Tibial nerve (tissue), 4 donors: Measurements from ENCODE around the gene IGF2R. TPM values are rescaled to one million over a fixed set of nuclear protein-coding genes. Genes with fewer than 3 reads are reported as not detected.

Experiments used
- DNase-seq, 2 donors: peaks; one replicate each; pipeline ENCODE4 v3.0.0-alpha.2; 2019; ENCODE audit warnings: low spot score in 2 of 2
- H3K27ac ChIP-seq, 4 donors: fragments of 200-600 bp; sonication (generic) in 3 of 4; one replicate each; pipeline ENCODE4 v1.5.1; 2017 to 2019; ENCODE audit warnings: mild to moderate bottlenecking in 1 of 4
- H3K27me3 ChIP-seq, 2 donors: fragments of 200-600 bp; sonication (generic) in 1 of 2; one replicate each; pipeline versions ENCODE4 v1.5.1 to v1.6.0; 2017 to 2019
- H3K36me3 ChIP-seq, 3 donors: fragments of 200-600 bp; sonication (generic); one replicate each; pipeline ENCODE4 v1.5.1; 2018 to 2019
- H3K4me1 ChIP-seq, 4 donors: fragments of 200-600 bp; sonication (generic) in 3 of 4; one replicate each; pipeline ENCODE4 v1.5.1; 2017 to 2019
- H3K4me3 ChIP-seq, 4 donors: fragments of 200-600 bp; sonication (generic) in 3 of 4; one replicate each; pipeline ENCODE4 v1.5.1; 2017 to 2019; ENCODE audit warnings: mild to moderate bottlenecking in 1 of 4, moderate library complexity in 1 of 4
- H3K9me3 ChIP-seq, 4 donors: fragments of 200-600 bp; sonication (generic) in 3 of 4; one replicate each; pipeline ENCODE4 v1.5.1; 2017 to 2019
- CTCF ChIP-seq, 5 experiments: fragments of 200-600 bp in 3 of 5; fragments of 450-650 bp in 2 of 5; sonication (generic) in 3 of 5; IDR thresholded peaks; one replicate each; pipeline ENCODE4 v1.5.1; 2016 to 2019; ENCODE audit warnings: antibody characterized with exemption in 5 of 5, mild to moderate bottlenecking in 3 of 5, moderate library complexity in 2 of 5
- EP300 ChIP-seq, 2 donors: sonication (generic); formaldehyde crosslinking; IDR thresholded peaks; one replicate each; pipeline ENCODE4 v1.6.1; 2017; ENCODE audit warnings: antibody characterized with exemption in 2 of 2, mild to moderate bottlenecking in 1 of 2
- POLR2A ChIP-seq, 2 donors: fragments of 450-650 bp; IDR thresholded peaks; one replicate each; pipeline ENCODE4 v1.6.1; 2017; ENCODE audit warnings: antibody characterized with exemption in 2 of 2, mild to moderate bottlenecking in 2 of 2, moderate library complexity in 2 of 2
- WGBS, 2 donors: methylation state at CpG; one replicate each; pipeline ENCODE4 v1.1.5; 2018; 5-methylcytosine and 5-hydroxymethylcytosine counted together
- total RNA-seq, 4 donors: library from RNA; depleted of rRNA; stranded (reverse); fragments of >200 nt; gene quantifications; one replicate each; pipeline ENCODE4 v1.1.0, GENCODE V29; 2016

The IGF2R gene
- total RNA-seq, 4 donors from 2014 or later, result 60.1 to 81.3 (median 68.5) TPM

GRCh38 chr6:159929819-159930218 lies 39.1 kb upstream of the IGF2R start:
- Histone ChIP-seq H3K4me3 (no peak overlapping the region), H3K36me3 (no peaks in the 10 kb centered on the region), H3K4me1 (peaks cover 0 to 25% (median 0%) of the 10 kb centered on the region in 4 donors), H3K27ac (no peak overlapping the region), H3K9me3 (no peaks in the 10 kb centered on the region), H3K27me3 (no peaks in the 10 kb centered on the region)
- TF ChIP-seq CTCF (IDR thresholded peaks at IDR 0.05), result no peak
- TF ChIP-seq EP300 (IDR thresholded peaks at IDR 0.05), result no peak
- no peak for TF ChIP-seq POLR2A (IDR thresholded peaks at IDR 0.05)
- 28% methylated on average over 8 of the region's 8 CpGs for WGBS, 2 donors
- no peak for DNase-seq

- TF ChIP-seq CTCF (IDR thresholded peaks at IDR 0.05), result no peak
- TF ChIP-seq EP300 (IDR thresholded peaks at IDR 0.05), result no peak
- no peak for TF ChIP-seq POLR2A (IDR thresholded peaks at IDR 0.05)
- 78 to 82% methylated on average over 3 of the region's 3 CpGs for WGBS, 2 donors
- no peaks in the 10 kb centered on the region for H3K9me3 ChIP-seq
- H3K4me1 ChIP-seq, result peaks cover 0 to 17% (median 0%) of the 10 kb centered on the region in 4 donors
- no peak for DNase-seq
- no peaks in the 10 kb centered on the region for H3K27me3 ChIP-seq
- no peaks in the 10 kb centered on the region for H3K36me3 ChIP-seq
- H3K4me3 ChIP-seq, result no peak overlapping the region
- H3K27ac ChIP-seq, result no peak overlapping the region
Observed at GRCh38 chr6:159931112-159931511, 37.8 kb upstream of the IGF2R start.

GRCh38 chr6:159931846-159932245 lies 37.0 kb upstream of the IGF2R start:
- H3K4me1 ChIP-seq, result peaks cover 0 to 17% (median 0%) of the 10 kb centered on the region in 4 donors
- WGBS, 2 donors, result 55 to 72% methylated on average over 4 of the region's 4 CpGs
- TF ChIP-seq POLR2A (IDR thresholded peaks at IDR 0.05), result no peak
- TF ChIP-seq EP300 (IDR thresholded peaks at IDR 0.05), result no peak
- TF ChIP-seq CTCF (IDR thresholded peaks at IDR 0.05), result no peak
- H3K36me3 ChIP-seq, result no peaks in the 10 kb centered on the region
- no peaks in the 10 kb centered on the region for H3K9me3 ChIP-seq
- no peak overlapping the region for H3K27ac ChIP-seq
- no peaks in the 10 kb centered on the region for H3K27me3 ChIP-seq
- no peak overlapping the region for H3K4me3 ChIP-seq
- DNase-seq, result no peak

- WGBS, 2 donors, result 79 to 82% methylated on average over 1 of the region's 1 CpG
- no peak for DNase-seq
Observed at GRCh38 chr6:159933077-159933476, 35.8 kb upstream of the IGF2R start.

GRCh38 chr6:159934181-159934580 lies 34.7 kb upstream of the IGF2R start:
- H3K27ac ChIP-seq, result no peak overlapping the region

More at GRCh38 chr6:159933077-159933476, 35.8 kb upstream of the IGF2R start:
- TF ChIP-seq POLR2A (IDR thresholded peaks at IDR 0.05), result no peak
- TF ChIP-seq EP300 (IDR thresholded peaks at IDR 0.05), result no peak
- Histone ChIP-seq H3K9me3 (no peaks in the 10 kb centered on the region), H3K27me3 (no peaks in the 10 kb centered on the region), H3K4me3 (no peak overlapping the region), H3K4me1 (peaks cover 0 to 17% (median 0%) of the 10 kb centered on the region in 4 donors), H3K27ac (no peak overlapping the region), H3K36me3 (no peaks in the 10 kb centered on the region)

More at GRCh38 chr6:159934181-159934580, 34.7 kb upstream of the IGF2R start:
- 82 to 83% methylated on average over 4 of the region's 4 CpGs for WGBS, 2 donors
- Histone ChIP-seq H3K9me3 (no peaks in the 10 kb centered on the region), H3K36me3 (no peaks in the 10 kb centered on the region), H3K4me3 (no peak overlapping the region), H3K4me1 (peaks cover 0 to 17% (median 0%) of the 10 kb centered on the region in 4 donors), H3K27me3 (no peaks in the 10 kb centered on the region)
- no peak for TF ChIP-seq CTCF (IDR thresholded peaks at IDR 0.05)
- no peak for DNase-seq
